DOHH2 (cell line): ENCODE results near the gene ZNF605.

Experiments
- H3F3A ChIP-seq: fragments of 200-600 bp; sonication (generic), shearing (Covaris generic); 2 replicates; pipeline ENCODE4 v1.6.0; 2016; ENCODE audit warnings: antibody characterized with exemption, mild to moderate bottlenecking; ENCODE audit not compliant: control insufficient read depth, insufficient read depth
- H3K27ac ChIP-seq: fragments of 200-600 bp; sonication (generic); 2 replicates; pipeline ENCODE4 v1.5.1; 2014; ENCODE audit warnings: low read depth, mild to moderate bottlenecking, low read length, moderate library complexity
- H3K27me3 ChIP-seq: fragments of 200-600 bp; sonication (generic); 2 replicates; pipeline ENCODE4 v1.6.1; 2014; ENCODE audit warnings: mild to moderate bottlenecking, low read length, mixed read lengths; ENCODE audit not compliant: control insufficient read depth
- H3K36me3 ChIP-seq: fragments of 200-600 bp; sonication (generic); 2 replicates; pipeline ENCODE4 v1.6.1; 2014; ENCODE audit warnings: mild to moderate bottlenecking, low read length, moderate library complexity, mixed read lengths; ENCODE audit not compliant: control insufficient read depth
- H3K4me1 ChIP-seq: fragments of 200-600 bp; sonication (generic); 2 replicates; pipeline ENCODE4 v1.6.1; 2014; ENCODE audit warnings: mild to moderate bottlenecking, low read length, mixed read lengths; ENCODE audit not compliant: control insufficient read depth
- H3K4me2 ChIP-seq: fragments of 200-600 bp; sonication (generic); 2 replicates; pipeline ENCODE4 v1.6.0; 2014; ENCODE audit warnings: mild to moderate bottlenecking, low read length, moderate library complexity
- H3K4me3 ChIP-seq: fragments of 200-600 bp; sonication (generic); 2 replicates; pipeline ENCODE4 v1.5.1; 2014; ENCODE audit warnings: mild to moderate bottlenecking, low read length, mixed read lengths
- H3K79me2 ChIP-seq: fragments of 200-600 bp; sonication (generic); 2 replicates; pipeline ENCODE4 v1.6.1; 2014; ENCODE audit warnings: mild to moderate bottlenecking, low read length, mixed read lengths; ENCODE audit not compliant: control insufficient read depth
- H3K9me2 ChIP-seq: fragments of 200-600 bp; sonication (generic); replicated peaks from 2 replicates; pipeline ENCODE4 v1.6.1; 2014; ENCODE audit warnings: mild to moderate bottlenecking, low read length, mixed read lengths; ENCODE audit not compliant: control insufficient read depth
- H3K9me3 ChIP-seq: fragments of 200-600 bp; sonication (generic); 2 replicates; pipeline ENCODE4 v1.6.1; 2014; ENCODE audit warnings: antibody characterized with exemption, low read length, mixed read lengths; ENCODE audit not compliant: control insufficient read depth, insufficient read depth
- H4K20me1 ChIP-seq: fragments of 200-600 bp; sonication (generic); 2 replicates; pipeline ENCODE4 v1.6.0; 2014; ENCODE audit warnings: low read depth, mild to moderate bottlenecking, antibody characterized with exemption, low read length, moderate library complexity; ENCODE audit not compliant: control insufficient read depth, insufficient read depth
- CTCF ChIP-seq: fragments of 200-600 bp; sonication (generic); IDR thresholded peaks from one replicate; pipeline ENCODE4 v1.5.1; 2014; ENCODE audit warnings: antibody characterized with exemption, mild to moderate bottlenecking, low read depth, low read length; ENCODE audit not compliant: poor library complexity, severe bottlenecking
- EZH2phosphoT487 ChIP-seq: fragments of 200-600 bp; sonication (generic); IDR thresholded peaks from 2 replicates; pipeline ENCODE4 v1.6.1; 2017; ENCODE audit warnings: borderline replicate concordance, mild to moderate bottlenecking, antibody characterized with exemption, low read length, moderate library complexity, mixed read lengths

Gene ZNF605

GRCh38 chr12:132874175-132874574, 81.9 kb downstream of the ZNF605 start:
- no peaks in the 10 kb centered on the region for H3K79me2 ChIP-seq
- TF ChIP-seq EZH2phosphoT487 (no peak), CTCF (no peak)
- no peaks in the 10 kb centered on the region for H3K27me3 ChIP-seq

GRCh38 chr12:132873724-132874123, 82.4 kb downstream of the ZNF605 start:
- H3K27me3 ChIP-seq: no peaks in the 10 kb centered on the region
- no peak overlapping the region for H3K4me2 ChIP-seq
- H3K79me2 ChIP-seq: no peaks in the 10 kb centered on the region
- H3F3A ChIP-seq: peaks cover 4% of the 10 kb centered on the region; the same call in 1 of the 2 replicates
- H3K4me3 ChIP-seq: no peak overlapping the region
- TF ChIP-seq CTCF (no peak), EZH2phosphoT487 (no peak)
- H3K36me3 ChIP-seq: peaks cover 56% of the 10 kb centered on the region
- H3K4me1 ChIP-seq: no peaks in the 10 kb centered on the region
- no peaks in the 10 kb centered on the region for H3K9me3 ChIP-seq
- no peaks in the 10 kb centered on the region for H3K9me2 ChIP-seq
- no peak overlapping the region for H3K27ac ChIP-seq
- H4K20me1 ChIP-seq: no peaks in the 10 kb centered on the region

More at GRCh38 chr12:132874175-132874574, 81.9 kb downstream of the ZNF605 start:
- no peaks in the 10 kb centered on the region for H4K20me1 ChIP-seq
- no peaks in the 10 kb centered on the region for H3K4me1 ChIP-seq
- no peak overlapping the region for H3K4me3 ChIP-seq
- H3K36me3 ChIP-seq: peaks cover 55% of the 10 kb centered on the region
- H3F3A ChIP-seq: peaks cover 4% of the 10 kb centered on the region; the same call in 1 of the 2 replicates
- no peak overlapping the region for H3K4me2 ChIP-seq
- no peaks in the 10 kb centered on the region for H3K9me2 ChIP-seq
- no peak overlapping the region for H3K27ac ChIP-seq
- no peaks in the 10 kb centered on the region for H3K9me3 ChIP-seq

- Histone ChIP-seq H3K9me3 (no peaks in the 10 kb centered on the region), H3K9me2 (no peaks in the 10 kb centered on the region), H3K27me3 (no peaks in the 10 kb centered on the region), H3F3A (peaks cover 4% of the 10 kb centered on the region; the same call in 1 of the 2 replicates), H3K36me3 (peaks cover 56% of the 10 kb centered on the region), H3K4me3 (no peak overlapping the region), H3K27ac (no peak overlapping the region), H3K4me2 (no peak overlapping the region), H3K4me1 (no peaks in the 10 kb centered on the region), H4K20me1 (no peaks in the 10 kb centered on the region), H3K79me2 (no peaks in the 10 kb centered on the region)
- TF ChIP-seq CTCF (no peak), EZH2phosphoT487 (no peak)
Measured at GRCh38 chr12:132872975-132873421, 83.1 kb downstream of the ZNF605 start.
